Measurements from ENCODE around the gene SLC10A7.

The SLC10A7 gene

DNA sequence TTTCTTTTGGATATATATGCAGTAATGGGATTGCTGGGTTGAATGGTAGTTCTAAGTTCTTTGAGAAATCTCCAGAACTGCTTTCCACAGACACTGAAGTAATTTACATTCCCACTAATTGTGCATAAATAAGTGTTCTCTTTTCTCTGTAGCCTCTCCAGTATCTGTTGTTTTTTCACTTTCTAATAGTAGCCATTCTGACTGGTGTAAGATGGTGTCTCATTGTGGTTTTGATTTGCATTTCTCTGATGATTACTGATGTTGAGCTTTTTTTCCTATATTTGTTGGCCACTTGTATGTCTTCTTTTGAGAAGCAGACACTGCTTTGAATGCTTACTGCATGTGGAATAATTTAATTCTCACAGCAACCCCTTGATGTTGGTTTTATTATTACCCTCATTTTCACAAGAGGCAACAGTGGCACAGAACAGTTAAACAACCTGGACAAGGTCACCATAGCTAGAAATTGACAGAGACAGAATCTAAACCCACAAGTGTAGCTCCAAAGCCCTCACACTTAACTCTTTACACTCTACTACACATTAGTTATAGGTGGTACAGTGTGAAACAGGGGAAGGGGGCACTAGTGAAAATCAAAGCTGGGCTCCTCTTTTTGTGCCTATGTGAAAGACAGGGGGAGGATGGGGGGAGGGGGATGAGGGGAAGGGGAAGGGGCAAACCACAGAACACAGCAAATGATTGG is 211.3 kb downstream of the SLC10A7 start:
- DNase-seq (ENCODE audit: low spot score) = no peak

DNA sequence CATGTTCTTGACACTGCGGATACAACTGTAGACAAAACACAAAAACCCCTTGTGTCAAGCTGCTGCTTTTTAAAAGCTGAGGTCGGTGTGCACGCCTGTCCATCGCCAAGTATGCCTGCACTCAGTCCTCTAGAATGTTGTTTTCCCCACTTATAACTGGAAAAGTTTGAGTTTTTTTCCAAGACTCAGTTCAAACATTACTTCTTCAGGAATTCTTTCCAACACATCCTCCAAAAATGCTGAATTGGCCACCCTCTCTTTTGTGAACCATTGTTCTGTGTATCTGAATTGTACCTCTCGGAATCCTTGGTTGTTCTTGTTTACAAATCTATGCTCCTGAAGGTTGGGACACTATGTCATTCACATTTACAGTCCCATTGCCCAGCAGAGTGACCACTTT is 212.8 kb downstream of the SLC10A7 start:
- DNase-seq (ENCODE audit: low spot score) = no peak

- DNase-seq (ENCODE audit: low spot score) = no peak
Measured at GRCh38 chr4:146302822-146303221, 218.9 kb downstream of the SLC10A7 start.

GRCh38 chr4:146299607-146300006 is 222.1 kb downstream of the SLC10A7 start:
- DNase-seq (ENCODE audit: low spot score) = no peak

DNA sequence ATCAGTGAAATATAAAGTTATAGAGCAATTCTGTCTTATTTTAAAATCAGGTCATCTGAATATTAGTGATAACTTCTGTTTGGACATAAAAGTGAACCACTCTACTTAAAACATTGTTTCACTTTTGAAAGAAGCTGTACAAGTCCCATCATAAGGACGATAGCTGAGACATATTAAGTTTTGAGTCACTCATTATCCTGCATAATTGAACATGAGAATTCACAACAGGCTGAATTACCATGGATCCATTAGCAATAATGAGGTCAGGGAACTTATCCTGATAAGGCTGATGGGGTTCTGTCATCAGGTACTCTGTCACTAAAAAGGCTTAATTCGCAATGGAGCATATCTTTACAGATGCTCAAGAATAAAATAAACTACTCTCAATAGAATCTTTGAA is 227.0 kb downstream of the SLC10A7 start:
- DNase-seq (ENCODE audit: low spot score) = no peak

- DNase-seq (ENCODE audit: low spot score) = no peak
Measured at GRCh38 chr4:146292508-146292907, 229.2 kb downstream of the SLC10A7 start.

DNA sequence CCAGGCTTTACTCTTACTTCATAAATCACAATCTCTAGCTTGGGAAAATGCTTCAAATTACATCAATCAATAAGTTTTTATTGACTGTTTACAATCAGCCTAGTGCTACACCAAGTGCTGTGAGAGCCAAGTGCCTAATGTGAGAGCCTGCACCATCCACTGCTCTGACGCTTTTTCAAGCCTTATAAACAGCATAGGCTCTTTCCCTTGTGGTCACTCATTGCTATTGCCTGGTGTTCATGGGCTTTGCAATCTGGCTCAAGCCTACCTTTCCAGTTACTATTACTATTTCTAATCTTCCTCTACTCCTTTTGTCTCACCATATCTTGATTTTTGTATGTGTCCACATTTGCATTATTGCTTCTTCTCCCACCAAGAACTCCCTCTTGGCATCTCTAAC is 230.4 kb downstream of the SLC10A7 start:
- DNase-seq (ENCODE audit: low spot score) = no peak

- DNase-seq (ENCODE audit: low spot score) = no peak
Measured at GRCh38 chr4:146288193-146288592, 233.5 kb downstream of the SLC10A7 start.

DNA sequence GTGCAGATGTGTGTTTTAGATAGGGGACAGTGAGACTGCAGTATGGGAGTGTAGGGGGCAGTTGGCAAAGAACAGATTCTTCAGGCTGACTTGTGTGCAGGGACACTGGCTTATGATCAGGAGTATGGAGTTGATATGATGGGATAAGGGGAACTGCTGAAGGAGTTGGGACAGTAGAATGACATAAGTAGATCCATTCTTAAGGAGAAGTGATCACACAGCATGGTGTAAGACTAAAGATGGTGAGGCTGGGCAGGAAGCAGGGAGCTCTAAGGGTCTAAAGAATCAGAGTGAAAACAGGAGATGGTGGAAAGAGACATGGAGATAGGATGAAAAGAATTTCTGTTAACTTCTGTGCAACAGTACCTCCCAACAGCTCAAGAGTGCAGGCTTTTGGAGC is 236.7 kb downstream of the SLC10A7 start:
- no peak for DNase-seq (ENCODE audit: low spot score)

DNA sequence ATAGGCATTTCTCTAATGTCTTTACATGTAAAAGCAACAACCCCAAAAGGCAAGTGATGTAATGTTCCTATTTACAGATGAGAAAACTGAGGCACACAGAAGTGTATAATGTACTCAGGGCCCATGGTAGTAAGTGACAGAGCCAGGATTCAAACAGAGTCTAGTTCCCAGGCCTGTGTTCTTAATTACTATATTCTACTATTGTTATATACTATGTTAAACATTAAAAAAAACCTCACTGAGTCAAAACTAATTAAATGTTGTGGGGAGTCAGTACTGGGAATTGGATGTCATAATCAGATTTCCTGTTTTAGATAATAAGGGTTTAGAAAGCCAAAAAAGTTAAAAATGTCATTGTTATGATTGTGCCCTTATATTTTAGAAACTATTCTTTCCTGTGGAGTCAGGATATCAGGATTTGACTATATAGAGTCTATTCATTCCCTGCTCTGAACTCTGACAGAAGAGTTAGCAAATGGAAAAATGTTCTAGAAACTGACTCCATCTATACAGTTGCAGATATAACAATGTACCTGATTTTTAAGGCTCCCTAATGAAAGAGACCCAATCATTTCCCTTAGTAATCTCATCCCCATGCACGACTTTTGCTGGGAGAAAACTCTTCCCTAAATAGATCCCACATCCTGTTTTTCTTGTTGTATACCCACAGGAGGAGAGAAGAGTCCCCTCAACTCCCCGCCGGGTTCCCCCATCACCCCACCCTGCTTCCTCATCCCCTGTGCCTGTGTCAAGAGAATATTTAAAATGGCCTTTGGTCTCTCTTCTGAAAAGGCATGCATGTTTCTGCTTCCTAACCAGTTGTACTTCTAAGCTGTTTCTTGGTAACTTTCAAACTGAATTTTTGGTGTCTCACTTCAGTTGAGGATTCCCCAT is 237.7 kb downstream of the SLC10A7 start:
- DNase-seq (ENCODE audit: low spot score) = no peak

GRCh38 chr4:146282657-146283056 is 239.1 kb downstream of the SLC10A7 start:
- no peak for DNase-seq (ENCODE audit: low spot score)

DNA sequence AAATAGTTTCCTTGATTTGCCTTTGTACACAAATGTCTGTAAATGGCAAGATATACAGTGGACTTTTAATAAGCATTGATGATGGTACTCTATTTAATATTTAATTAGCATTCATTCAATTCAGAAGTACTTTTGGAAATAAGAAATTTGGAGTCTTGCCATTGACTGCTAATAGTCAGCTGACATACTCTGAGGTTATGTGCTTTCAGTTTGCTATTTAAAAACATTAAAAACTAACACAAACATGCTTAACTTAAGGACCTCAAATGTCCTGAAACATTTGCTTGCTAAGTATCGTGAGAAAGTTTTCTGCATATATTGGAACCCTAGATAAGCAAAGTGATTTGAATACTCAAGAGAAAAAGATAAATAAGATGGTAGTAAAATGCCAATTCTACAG is 242.8 kb downstream of the SLC10A7 start:
- no peak for DNase-seq (ENCODE audit: low spot score)

- DNase-seq (ENCODE audit: low spot score) = no peak
Measured at GRCh38 chr4:146275370-146275769, 246.4 kb downstream of the SLC10A7 start.

DNA sequence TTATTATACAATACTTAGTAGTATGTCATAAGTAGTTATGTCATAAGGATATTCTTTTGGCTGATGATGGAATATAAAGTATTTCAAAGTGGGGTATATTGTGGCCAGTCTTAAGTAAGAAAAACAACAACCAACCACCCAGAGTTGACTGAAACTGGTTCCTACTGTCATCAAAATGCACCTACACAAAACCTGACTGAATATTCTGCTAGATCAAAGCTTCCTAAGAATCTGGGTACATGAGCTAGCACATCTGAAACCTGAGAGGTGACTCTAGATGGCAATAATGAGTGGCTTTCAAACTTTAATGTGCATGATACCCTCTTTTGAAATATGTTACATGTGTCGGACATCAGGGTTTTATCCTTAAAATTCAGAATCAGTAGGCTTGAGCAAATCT is 247.0 kb downstream of the SLC10A7 start:
- DNase-seq (ENCODE audit: low spot score) = no peak

DNA sequence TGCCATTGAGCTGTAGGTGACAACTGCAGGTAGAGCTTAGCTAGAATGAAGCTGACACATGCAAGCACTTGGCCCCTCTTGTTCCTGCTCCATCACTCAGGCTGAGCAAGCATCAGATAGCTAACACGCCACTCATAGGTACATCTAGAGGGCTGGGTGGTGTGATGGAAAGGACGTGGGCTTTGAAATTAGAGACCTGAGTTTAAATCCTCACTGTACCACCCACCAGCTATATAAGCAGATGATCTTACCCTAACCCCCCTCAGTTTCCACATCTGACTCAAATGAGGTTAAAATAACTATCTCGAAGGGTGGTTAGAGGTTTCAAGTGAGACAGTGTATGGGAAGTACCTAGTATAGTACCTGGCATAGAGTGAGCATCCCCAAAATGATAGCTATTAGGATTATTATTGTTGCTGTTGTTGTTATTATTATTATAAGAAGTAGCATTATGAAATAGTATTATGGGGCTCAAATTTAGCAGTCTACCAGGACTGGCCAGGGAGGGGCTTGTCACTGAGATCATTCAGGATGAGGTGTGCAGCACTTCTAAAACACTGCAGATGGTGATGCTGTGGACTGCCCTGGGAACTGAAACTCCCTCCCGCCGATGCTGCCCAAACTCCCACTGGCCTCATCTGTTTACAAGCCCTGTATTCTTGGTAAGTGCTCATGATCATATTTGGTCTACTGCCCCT is 248.4 kb downstream of the SLC10A7 start:
- DNase-seq (ENCODE audit: low spot score) = no peak

- no peak for DNase-seq (ENCODE audit: low spot score)
Measured at GRCh38 chr4:146271466-146271865, 250.3 kb downstream of the SLC10A7 start.

DNA sequence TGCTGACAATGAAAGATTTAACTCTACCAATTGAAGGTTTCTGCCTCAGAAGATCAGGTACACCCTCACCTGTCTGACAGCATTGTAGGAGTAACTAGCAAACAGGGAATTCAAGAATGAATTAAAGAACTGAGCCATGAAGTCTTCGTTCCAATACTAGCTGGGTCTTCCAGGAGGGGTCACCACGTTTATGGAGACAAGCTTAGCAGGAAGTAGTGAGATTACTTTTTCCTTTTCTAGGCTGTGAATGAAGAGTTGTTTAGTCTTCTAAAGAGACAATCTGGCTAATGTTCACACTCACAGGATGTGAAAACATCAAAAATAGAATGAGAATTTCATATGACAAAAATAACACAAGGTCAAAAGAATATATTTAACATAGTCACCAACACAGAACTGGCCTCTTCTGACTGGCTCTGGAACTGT is 252.5 kb downstream of the SLC10A7 start:
- no peak for DNase-seq (ENCODE audit: low spot score)

DNA sequence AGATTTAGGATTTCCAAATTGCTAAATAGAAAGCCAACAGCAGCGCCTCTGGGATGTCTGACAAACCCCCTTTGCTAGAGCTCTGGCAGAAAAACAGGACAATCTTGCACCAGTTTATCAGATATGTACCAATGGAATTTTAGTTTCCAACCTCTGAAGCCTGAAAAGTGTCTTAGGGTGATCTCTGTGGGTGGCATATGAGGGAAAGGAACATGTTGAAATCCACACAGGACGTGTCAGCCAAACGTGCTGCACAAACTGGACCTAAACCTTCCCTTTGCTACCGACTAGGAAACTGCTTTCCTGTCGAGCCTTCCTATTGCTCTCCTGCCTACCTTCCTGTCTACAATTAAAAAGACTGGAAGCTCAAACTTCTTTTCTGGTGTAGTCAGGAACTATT is 253.9 kb downstream of the SLC10A7 start:
- no peak for DNase-seq (ENCODE audit: low spot score)

DNA sequence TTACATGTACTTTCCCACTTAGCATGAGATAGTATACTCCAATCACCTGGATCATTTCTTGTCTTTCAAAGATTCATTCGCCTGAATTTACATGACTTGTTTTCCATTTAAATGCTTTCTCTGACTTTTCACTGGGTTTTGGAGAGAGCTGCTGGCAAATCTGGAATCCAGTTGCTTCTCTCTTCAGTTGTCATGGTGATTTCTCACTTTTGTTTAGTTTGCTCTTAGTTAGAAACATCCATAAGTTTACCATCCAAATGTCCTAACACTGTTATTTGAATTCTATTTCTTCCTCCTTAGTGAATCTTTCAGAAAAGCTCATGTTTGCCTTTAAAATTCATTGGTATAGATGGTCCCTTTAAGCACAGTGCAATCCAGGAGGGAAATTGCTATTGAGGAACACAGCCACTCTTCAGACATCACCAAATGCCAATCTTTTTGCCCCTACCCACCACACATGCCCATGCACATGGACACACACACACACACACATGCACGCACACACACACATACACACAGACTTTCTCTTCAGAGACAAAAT is 255.7 kb downstream of the SLC10A7 start:
- no peak for DNase-seq (ENCODE audit: low spot score)

DNA sequence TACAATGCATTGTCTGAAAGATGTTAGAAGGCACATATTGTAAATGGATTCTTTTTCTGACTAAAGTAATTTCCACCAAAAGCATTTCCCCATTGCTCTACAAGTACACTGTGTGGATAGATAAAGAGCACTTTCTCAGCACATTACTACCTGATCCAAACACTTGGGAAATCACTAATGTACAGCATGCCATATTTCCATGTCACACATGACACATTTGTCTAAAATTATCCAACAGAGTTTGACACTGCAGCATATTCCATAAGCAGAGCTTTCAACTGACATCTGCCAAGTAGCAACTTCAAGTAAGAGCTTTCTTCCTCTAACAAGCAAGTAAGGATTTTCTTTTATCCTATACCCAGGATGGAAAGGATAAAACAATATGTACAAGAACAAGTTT is 257.9 kb downstream of the SLC10A7 start:
- DNase-seq (ENCODE audit: low spot score) = no peak

DNA sequence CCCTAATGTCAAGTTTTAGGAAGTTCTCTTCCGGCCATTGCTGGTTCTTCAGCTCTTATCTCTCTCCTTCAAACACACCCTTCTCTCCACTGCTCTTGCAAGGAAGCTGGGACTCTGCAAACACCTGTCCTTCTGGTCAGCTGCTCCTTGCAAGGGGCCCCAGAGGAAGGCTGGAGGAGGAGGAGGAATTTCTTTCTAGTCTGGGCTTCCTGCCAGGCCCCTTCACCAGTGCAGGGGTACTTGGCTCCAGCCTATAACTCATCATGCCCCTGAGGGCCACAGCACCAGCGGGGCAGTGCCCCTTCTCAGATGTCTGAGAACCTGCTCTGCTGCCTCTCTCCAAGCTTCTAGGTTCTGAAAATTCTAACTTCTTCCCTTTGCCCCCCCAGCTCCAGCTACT is 260.7 kb downstream of the SLC10A7 start:
- DNase-seq (ENCODE audit: low spot score) = no peak

- no peak for DNase-seq (ENCODE audit: low spot score)
Measured at GRCh38 chr4:146260521-146260920, 261.2 kb downstream of the SLC10A7 start.

- no peak for DNase-seq (ENCODE audit: low spot score)
Measured at GRCh38 chr4:146257511-146257910, 264.2 kb downstream of the SLC10A7 start.

Measured in CD4-positive, alpha-beta T cell treated with Interleukin-2 at 100 ng/mL for 4 hours (primary cell).